Epithelial cell of proximal tubule (primary cell): Measurements from ENCODE around the gene CEP72. TPM values are rescaled to one million over a fixed set of nuclear protein-coding genes. Genes with fewer than 3 reads are reported as not detected.

ENCODE experiments used
- DNase-seq: peaks from one replicate; pipeline ENCODE4 v3.0.0-alpha.2; 2011; ENCODE audit warnings: low read depth
- H3K4me3 ChIP-seq: 2 replicates; pipeline ENCODE4 v1.5.1; 2011; ENCODE audit warnings: low read depth, mild to moderate bottlenecking, low read length
- CTCF ChIP-seq: conservative IDR thresholded peaks from 2 replicates; pipeline ENCODE4 v1.5.1; 2012; ENCODE audit warnings: low read depth, mild to moderate bottlenecking, low read length
- total RNA-seq: library from RNA; depleted of rRNA; stranded (reverse); fragments of >200 nt; gene quantifications from 2 replicates; pipeline ENCODE4 v1.2.3, GENCODE V29; 2015

CEP72 gene
- total RNA-seq, 1 donor from 2014 or later: 7.6 TPM

DNA sequence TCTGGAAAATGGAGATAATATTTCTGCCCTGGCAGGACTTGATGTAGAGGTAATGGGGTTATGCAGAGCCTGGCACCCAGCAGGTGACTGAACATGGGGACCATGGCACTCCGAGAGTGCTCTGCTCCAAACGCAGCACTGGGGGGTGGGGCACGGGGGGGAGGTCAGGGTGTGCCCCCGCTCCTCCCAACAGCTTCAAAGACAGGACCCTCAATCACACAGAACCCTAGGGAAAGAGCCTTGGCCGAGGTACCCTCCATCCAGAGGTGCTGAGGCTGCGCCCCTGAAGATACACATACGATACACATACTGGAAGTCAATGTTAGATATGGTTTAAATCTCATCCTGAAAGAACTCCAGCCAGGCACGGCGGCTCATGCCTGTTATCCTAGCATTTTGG is 26.6 kb upstream of the CEP72 start:
- no peak for TF ChIP-seq CTCF
- no peak for DNase-seq
- H3K4me3 ChIP-seq: no peak overlapping the region

GRCh38 chr5:585962-586628 is 26.0 kb upstream of the CEP72 start:
- TF ChIP-seq CTCF: no peak
- H3K4me3 ChIP-seq: no peak overlapping the region
- DNase-seq: no peak

DNA sequence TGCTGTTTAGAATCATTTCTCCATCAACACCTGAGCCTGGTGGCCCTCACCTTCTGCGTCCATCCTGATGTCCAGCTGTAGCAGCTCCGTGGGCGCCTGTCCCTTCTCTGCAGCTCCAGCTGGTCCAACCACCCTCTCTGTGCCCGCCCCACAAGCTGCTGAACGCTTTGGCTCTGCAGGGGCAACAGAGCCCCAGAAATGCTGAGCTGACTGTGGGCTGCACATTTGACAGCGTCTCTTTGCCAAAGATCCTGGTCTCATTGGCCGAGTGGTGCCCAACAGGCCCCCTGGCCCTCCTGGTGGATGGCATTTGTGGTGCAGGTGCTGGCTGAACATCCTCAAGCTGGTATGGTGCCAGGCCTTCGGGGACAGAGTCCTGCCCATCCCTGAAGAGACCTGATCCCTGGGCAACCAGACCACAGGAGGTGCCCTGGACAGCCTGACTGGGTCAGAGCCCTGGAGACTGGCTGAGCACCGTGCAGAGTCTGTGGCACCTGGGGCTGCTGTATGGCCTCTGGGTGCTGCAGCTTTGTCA is 25.3 kb upstream of the CEP72 start:
- DNase-seq: no peak
- no peak overlapping the region for H3K4me3 ChIP-seq
- TF ChIP-seq CTCF: no peak

- no peak for DNase-seq
- TF ChIP-seq CTCF: no peak
- H3K4me3 ChIP-seq: no peak overlapping the region
Observed at GRCh38 chr5:587403-587802, 24.7 kb upstream of the CEP72 start.

DNA sequence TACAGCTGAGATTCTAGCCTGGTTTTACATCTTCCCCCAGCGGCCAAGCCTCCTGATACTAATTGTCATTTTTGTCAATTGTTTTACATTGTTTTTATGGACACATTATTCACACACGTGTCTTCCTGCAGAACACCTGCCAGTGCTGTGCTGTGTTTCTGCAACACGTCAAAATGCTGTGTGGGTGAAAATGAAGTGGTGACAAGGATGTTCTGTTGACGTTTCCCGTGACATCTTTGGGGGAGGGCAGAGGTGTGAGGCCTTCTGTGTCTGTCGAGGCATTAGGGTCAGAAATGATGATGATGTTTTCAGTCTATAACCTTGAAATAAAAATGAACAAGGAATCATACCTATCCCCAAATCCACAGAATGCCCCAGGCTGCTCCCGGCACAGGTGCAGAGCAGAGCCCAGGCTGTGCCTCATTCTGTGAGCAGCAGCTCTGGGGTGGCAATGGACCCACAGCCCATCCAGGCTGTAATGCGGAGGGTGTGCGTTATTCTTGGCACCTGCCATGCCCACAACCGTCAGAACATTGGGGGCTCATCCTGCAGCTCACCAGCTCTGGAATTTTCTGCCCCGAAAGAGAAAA is 23.6 kb upstream of the CEP72 start:
- DNase-seq: no peak
- no peak for TF ChIP-seq CTCF
- no peak overlapping the region for H3K4me3 ChIP-seq

GRCh38 chr5:589173-589572 is 23.0 kb upstream of the CEP72 start:
- no peak for DNase-seq
- no peak for TF ChIP-seq CTCF
- no peak overlapping the region for H3K4me3 ChIP-seq

- TF ChIP-seq CTCF: no peak
- no peak for DNase-seq
- no peak overlapping the region for H3K4me3 ChIP-seq
Observed at GRCh38 chr5:589588-589987, 22.6 kb upstream of the CEP72 start.
